A673 (cell line): ENCODE results near the gene TMEM255B.

ENCODE experiments used
- CTCF ChIP-seq: fragments of 300-800, 200-600 bp; sonication (generic); conservative IDR thresholded peaks from 2 replicates; pipeline ENCODE4 v1.5.1; 2017; ENCODE audit warnings: low read depth, mild to moderate bottlenecking, antibody characterized with exemption, low read length, moderate library complexity, mixed read lengths
- EZH2 ChIP-seq: fragments of 200-600 bp; sonication (generic); IDR thresholded peaks from 2 replicates; pipeline ENCODE4 v1.6.1; 2017; ENCODE audit warnings: borderline replicate concordance, low read depth, mild to moderate bottlenecking, mixed read lengths, antibody characterized with exemption, low read length; ENCODE audit not compliant: poor library complexity, severe bottlenecking

GRCh38 chr13:113794086-113794485, 35.1 kb downstream of the TMEM255B start:
- TF ChIP-seq CTCF = no peak
- TF ChIP-seq EZH2 = no peak
